GM10248 (cell line): ENCODE results near the gene CA10.

Experiments
- CTCF ChIA-PET: fragments of 300-600 bp; sonication (Branson Sonifier 250); formaldehyde crosslinking; extraction: SDS; loops from one replicate; lab custom pipeline; 2021; ENCODE audit warnings: antibody characterized with exemption; lab: Yijun Ruan, JAX
- POLR2A ChIA-PET: fragments of 350-650 bp; sonication (Branson Sonifier 250); formaldehyde crosslinking; extraction: SDS; loops from one replicate; lab custom pipeline; 2020; ENCODE audit warnings: antibody characterized with exemption; lab: Yijun Ruan, JAX
- DNase-seq: peaks from one replicate; pipeline ENCODE4 v3.0.0; 2012; ENCODE audit errors: extremely low spot score
- CTCF ChIP-seq: IDR thresholded peaks from 2 replicates; pipeline ENCODE4 v1.5.1; 2012; ENCODE audit warnings: mild to moderate bottlenecking, low read depth; ENCODE audit errors: extremely low read depth, missing control alignments, control extremely low read depth

CA10 gene

GRCh38 chr17:51618476-51618875 lies 540.0 kb downstream of the CA10 start:
- ChIA-PET CTCF (interaction anchor here (1.2 to 1.8 kb wide), 3 partner anchors 12 to 53 kb away, joined by 3 read pairs; no protein-coding TSS in a partner anchor), POLR2A (no interaction called here)
- DNase-seq: no peak
- no peak for TF ChIP-seq CTCF

- no peak for DNase-seq
- TF ChIP-seq CTCF: no peak
- ChIA-PET POLR2A (no interaction called here), CTCF (interaction anchor here (0.8 to 1.8 kb wide), 5 partner anchors 11 to 53 kb away, joined by 3 read pairs; no protein-coding TSS in a partner anchor)
These were observed 540.5 kb downstream of the CA10 start for GRCh38 chr17:51617986-51618385.

GRCh38 chr17:51613255-51613654 lies 545.3 kb downstream of the CA10 start:
- ChIA-PET CTCF (no interaction called here), POLR2A (no interaction called here)

GRCh38 chr17:51612692-51613091 lies 545.8 kb downstream of the CA10 start:
- ChIA-PET POLR2A (no interaction called here), CTCF (no interaction called here)
- DNase-seq: no peak
- TF ChIP-seq CTCF: no peak

More at GRCh38 chr17:51613255-51613654, 545.3 kb downstream of the CA10 start:
- no peak for DNase-seq
- TF ChIP-seq CTCF: no peak

- TF ChIP-seq CTCF: no peak
- DNase-seq: no peak
- POLR2A ChIA-PET: no interaction called here
- CTCF ChIA-PET: no interaction called here
These were observed 546.9 kb downstream of the CA10 start for GRCh38 chr17:51611585-51611984.

GRCh38 chr17:51610834-51611233 lies 547.7 kb downstream of the CA10 start:
- POLR2A ChIA-PET: no interaction called here
- CTCF ChIA-PET: no interaction called here

More at GRCh38 chr17:51610834-51611233, 547.7 kb downstream of the CA10 start:
- DNase-seq: no peak
- TF ChIP-seq CTCF: no peak
